Measurements from ENCODE around the gene EML1.

EML1 gene, protein sequence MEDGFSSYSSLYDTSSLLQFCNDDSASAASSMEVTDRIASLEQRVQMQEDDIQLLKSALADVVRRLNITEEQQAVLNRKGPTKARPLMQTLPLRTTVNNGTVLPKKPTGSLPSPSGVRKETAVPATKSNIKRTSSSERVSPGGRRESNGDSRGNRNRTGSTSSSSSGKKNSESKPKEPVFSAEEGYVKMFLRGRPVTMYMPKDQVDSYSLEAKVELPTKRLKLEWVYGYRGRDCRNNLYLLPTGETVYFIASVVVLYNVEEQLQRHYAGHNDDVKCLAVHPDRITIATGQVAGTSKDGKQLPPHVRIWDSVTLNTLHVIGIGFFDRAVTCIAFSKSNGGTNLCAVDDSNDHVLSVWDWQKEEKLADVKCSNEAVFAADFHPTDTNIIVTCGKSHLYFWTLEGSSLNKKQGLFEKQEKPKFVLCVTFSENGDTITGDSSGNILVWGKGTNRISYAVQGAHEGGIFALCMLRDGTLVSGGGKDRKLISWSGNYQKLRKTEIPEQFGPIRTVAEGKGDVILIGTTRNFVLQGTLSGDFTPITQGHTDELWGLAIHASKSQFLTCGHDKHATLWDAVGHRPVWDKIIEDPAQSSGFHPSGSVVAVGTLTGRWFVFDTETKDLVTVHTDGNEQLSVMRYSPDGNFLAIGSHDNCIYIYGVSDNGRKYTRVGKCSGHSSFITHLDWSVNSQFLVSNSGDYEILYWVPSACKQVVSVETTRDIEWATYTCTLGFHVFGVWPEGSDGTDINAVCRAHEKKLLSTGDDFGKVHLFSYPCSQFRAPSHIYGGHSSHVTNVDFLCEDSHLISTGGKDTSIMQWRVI

DNA sequence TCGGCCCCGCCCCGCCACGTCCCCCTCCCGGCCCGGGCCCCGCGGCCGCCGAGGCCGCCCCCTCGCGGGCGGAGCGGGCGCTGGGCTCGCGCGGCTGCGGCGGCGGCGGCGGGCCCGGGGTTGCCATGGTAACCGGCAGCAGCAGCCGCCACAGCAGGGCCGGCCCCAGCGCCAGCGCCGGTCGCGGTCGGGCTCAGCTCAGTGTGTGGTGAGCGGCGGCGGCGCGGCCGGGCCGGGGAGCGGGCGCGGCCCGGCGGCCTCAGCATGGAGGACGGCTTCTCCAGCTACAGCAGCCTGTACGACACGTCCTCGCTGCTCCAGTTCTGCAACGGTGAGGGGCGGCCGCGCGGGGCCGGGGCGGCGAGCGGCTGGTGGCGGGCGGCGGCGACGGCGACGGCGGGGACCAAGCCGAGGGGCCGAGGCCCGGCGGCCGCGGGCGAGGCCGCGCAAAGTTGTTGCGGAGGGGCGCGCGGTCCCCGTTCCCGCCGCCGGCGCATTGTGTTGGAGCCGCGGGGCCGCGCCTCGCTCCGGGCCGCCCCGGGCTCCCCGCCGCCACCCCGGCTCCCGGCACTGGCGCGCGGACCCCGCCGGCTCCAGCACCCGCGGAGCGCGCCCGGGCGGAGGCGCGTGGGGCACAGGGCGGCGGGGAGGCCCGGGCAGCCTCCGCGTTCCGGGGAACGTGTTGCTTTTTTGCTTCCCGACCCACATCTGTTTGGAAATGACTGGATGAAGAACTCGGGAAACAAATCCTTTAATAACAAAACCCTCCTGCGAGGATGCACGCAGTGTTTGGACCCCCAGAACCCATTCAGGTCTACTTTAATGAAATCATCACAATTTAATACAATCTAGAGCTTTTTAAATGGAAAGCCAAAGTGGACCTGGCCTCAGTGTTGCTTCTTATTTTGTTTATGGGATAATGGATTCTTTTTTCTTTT lies at the start of gene EML1:
Gene EML1, plus strand, starts transcription at position 201 of the 938 bp plus-strand sequence. Its CDS starts 64 bp downstream, at position 265.
- DNase-seq = peak; percentile 70 to 76

DNA sequence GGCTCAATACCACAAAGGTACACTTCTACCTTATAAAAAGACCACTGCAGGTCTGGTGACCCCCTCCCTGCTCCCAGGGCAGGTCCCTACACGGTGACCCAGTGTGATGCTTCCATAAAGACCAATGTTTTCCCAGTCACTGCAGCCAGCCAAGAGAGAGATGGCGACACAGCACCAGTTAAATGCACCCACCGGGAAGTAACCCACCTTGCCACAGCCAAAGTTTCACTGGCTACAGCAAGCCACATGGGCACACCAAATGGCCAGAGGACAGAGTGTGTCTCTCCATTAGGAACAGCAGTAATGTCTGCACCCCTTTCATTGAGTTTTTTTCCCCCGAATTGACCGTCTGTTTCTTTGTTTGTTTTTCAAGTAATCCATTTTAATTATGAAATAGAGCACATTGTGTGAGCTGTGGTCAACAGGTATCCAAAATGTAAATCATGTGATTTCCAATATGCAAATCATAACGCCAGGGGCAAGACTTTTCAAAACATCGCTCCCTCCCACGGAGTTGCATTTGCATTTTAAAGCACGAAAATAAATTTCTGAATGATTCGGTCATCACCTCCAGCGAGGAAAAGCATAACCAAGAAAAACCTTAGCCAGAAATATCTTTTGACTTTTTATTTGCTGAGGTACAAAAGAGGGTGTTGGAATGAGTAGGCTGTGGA lies 48.9 kb upstream of the EML1 start:
- no peak for DNase-seq

DNA sequence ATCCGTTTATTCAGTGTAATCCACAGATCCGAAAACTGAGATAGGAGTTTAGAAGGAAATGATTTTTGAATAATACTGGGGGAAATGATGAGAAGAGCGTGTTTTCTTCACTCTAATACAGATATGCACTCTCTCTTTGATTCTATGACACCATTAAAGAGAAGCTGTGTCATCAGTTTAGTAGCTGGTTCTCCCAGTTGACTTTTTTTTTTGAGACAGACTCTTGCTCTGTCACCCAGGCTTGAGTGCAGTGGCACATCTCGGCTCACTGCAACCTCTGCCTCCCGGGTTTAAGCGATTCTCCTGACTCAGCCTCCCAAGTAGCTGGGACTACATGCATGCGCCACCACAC lies 48.4 kb upstream of the EML1 start:
- no peak for DNase-seq

DNA sequence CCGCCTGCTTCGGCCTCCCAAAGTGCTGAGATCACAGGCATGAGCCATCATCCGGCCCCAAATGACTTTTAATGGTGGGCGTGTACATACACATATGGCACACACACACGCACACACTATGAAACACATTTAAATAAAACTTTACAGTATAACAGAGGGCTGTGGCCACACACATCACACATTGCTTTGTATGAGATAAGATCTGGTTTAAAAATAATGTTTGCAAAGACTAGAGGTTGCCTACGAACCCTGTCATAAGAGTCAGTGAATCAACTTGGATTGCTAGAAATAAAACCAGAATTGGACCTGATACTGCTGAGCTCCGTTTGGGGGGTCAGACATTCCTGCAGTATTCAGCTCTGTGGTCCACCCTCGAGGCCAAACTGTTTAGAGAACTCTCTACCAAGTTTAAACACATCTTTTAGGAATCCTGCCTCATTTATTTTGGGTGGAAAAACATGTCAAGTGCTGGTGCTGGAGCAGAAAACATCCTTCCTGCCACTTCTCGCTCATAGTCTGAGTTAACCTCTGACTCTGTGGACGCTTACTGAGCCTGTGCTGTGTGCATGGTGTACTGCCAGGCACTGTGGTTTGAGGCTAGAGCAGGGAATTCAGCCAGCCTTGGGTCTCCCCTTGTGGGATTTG lies 47.8 kb upstream of the EML1 start:
- DNase-seq = no peak

DNA sequence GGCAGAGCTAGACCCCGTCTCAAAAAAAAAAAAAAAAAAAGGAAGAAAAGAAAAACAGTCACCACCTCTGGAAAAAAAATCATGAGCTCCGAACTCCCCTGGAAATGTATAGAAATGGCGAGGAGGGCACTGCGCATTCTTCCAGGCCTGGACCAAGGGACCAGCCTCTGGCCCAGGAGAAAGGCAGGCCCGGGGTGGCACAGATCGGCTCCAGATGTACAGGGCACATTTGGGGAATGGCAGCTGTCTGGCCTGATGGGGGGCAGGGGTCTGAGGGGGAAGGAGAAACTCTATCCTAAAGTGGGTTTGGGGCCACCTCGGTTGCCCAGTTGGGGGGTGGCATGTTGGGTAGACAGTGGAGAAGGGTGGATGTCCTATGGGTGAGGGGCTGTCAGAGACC lies 46.0 kb upstream of the EML1 start:
- no peak for DNase-seq

DNA sequence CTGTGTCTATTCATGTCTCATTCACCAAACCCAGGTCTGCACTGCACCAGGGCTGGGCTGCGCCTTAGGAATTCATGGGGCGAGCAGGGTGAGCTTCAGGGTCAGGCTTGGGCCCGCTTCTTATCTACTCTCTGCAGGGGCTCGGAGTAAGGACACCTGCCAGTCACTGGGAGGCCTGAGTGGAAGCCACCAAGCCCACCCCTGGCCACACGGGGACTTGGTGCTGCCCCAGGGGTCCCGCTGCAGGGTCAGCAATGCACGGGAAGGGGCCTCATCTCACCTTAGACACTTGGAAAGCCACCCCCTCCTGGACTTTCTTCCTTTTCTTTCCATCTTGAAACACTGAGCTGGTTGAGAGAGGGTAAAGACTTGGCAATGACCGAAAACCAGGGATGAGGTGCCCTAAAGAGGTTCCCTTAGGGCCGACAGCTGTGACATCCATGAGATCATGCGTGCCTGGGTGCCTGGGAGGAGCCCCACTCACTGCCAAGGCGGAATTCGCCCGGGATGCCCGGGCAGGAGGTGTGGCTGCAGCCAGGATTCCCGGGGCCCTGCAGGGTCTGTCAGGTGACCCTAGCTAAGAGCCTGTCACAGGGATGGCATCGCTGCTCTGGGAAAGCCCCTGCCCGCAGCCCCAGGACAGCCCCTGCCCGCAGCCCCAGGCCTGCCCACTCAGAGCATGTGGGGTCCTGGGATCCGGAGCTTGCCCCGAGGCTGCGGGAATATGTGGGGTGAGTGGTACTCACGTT lies 45.5 kb upstream of the EML1 start:
- no peak for DNase-seq

DNA sequence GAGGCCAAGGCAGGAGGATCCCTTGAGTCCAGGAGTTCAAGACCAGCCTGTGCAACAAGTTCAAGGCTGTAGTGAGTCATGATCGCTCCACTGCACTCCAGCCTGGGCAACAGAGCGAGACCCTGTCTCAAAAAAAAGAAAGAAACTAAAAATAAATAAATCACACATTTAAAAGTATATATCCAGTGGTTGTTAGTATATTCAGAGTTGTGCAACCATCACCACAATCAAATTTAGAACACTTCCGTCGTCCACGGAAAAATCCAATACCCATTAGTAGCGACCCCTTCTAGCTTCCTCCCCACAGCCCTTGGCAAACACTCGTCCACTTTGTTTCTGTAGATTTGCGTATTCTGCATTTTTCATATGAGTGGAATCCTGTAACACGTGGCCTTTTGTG lies 44.7 kb upstream of the EML1 start:
- DNase-seq = no peak

DNA sequence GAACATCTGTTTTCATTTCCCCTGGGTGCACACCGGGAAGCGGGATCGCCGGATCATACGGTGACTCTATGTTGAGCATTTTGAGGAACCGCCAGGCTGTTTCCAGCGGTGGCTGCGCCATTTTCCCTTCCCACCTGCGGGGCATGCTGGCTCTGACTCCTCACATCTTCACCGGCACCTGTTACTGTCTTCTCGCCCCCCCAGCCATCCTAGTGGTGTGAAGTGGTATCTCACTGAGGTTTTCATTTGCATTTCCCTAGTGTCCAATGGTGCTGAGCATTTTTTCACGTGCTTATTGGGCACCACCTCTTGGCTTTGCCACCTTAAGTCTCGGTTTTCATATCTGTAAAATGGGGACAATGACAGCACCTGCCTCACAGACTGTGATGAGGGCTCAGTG lies 44.1 kb upstream of the EML1 start:
- no peak for DNase-seq

DNA sequence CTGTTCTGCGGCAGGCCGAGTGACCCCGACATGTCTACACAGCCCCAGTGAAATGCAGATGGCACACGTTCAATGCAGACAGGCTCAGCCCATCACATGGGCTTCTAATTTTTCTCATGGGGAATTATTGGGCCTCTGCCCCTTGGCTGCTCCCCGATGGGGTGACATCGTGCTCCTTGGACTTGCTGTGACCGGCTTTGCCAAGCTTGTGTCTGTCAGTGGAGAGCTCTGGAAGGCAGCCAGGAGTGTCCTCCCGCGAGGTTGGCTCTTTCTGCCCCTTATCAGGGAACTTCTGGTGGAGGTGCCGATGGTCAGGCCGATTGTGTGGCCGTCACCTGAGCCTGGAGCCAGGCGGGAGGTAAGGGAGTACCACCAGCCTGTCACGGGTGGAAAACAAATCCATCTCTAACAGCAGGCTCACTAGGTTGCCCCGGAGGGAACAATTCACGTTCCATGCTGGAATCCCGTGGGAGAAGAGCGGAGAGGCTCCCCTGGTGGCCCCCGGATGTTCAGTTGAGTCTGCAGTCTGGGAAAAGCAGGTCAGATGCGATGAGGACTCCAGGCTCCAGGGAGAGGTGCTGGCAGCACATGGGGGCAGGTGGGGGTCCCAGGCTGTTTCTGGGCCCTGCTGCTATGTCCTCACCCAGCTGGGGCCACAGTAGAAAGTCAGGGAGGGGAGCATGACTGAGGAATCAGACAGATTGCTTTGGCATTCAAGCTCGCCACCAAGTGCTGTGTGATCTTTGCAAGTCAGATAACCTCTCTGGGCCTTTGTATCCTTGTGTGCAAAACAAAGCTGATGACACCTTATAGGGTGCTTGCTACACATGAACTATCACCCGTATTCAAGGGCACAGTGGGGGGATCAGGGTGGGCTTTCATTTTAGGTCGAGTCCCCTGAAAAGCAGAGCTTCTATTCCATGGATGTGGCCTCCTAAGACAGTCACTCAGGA lies 43.2 kb upstream of the EML1 start:
- DNase-seq = no peak

DNA sequence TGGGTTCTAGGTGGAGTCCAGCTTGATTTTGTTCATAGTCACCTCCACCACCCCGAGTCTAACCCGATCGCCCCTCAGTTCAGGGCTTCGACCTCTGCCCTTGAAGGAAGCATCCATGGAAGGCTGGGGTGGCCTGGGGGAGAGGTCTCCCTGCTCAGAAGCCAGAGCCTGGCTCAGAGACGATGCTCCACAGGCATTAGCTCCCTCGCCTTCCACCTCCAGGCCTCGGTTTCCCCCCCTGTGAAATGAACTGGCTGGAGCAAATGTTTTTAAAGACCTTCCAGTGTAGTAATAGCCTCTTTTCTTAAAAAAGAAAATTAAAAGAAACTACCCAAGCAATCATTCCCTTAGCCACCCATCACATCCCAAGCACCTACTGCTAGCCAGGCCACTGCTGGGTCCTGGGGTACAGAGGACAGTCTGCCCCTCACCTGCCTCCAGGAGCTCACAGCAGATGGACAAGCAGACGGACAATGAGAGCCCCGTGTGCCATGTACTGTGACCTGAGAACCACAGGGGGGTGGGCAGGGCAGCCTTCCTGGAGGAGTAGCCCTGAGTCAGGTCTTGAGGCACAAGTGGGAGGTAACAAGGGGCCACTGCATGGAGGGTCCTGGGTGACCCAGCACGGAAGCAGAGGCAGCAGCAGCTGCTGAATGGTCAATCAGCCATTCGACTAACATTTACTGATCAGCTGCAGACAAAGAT lies 42.3 kb upstream of the EML1 start:
- DNase-seq = no peak

DNA sequence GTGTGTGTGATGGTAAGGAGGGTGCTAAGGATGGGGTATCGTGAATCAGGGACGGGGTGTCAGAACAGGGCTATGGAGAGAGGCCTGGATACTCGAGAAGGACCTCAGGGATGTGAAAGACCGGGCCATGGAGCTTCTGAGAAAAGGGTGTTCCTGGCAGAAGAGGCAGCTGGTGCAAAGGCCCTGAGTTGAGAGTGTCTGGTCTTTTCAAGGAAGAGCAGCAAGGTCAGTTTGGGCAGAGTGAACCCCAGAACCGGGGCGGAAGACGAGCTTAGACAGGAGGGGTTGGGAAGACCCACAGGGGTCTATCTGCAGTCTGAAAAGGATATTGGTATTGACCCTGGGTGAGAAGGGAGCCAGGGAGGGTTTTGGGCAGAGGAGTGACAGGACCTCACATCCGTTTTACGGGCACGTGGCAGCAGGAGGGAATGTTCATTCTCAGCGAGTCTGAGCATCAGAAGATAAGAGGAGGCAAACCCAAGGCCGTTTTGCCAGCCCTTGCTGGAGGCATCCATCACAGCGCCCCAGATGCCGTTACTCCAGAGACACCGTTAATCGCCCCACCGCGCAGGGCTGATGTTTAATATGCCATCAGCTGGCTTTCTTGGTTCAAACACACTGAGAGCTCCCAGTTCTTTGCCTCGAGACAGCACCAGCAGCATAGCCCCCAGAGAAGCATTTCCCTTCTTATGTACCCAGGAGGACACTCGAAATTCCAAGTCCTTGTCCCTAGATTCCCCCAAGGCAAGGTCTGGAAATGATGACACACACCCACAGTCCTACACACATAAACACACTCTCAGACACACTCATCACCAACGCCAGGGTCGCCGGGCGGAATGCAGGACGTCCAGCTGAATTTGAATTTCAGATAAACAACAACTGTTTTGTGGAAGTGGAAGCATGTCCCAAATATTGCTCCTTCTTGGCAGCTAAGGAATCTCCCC lies 41.4 kb upstream of the EML1 start:
- no peak for DNase-seq

DNA sequence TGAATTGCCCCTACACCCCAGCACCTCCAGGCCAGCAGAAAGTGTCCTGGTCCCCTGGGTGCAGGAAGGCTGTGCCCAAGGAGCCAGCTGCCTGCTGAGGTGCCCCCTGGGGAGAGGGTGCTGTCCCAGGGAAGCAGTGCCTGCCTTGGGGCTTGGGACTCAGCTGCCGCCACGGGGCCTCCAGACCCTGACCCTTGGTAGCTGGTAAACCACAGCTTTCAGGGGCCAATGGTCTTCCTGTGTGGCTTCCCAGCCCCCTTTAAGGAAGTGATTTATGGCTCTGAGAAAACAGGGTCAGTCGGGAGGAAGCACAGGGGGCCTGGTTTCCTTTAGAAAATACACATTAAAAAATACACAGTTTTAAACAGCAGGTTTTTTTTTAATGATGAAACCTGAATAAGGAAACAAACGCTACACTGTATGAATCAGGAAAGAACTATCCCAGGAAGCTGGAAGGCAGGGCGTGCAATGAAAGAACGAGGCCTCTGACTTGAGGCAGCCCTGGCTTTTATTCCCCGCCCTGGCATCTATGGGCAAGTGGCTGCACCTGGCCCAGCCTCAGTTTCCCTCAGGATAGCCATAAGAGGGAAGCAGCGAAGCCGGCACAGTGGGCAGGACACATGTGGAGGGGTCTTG lies 40.6 kb upstream of the EML1 start:
- DNase-seq = no peak

DNA sequence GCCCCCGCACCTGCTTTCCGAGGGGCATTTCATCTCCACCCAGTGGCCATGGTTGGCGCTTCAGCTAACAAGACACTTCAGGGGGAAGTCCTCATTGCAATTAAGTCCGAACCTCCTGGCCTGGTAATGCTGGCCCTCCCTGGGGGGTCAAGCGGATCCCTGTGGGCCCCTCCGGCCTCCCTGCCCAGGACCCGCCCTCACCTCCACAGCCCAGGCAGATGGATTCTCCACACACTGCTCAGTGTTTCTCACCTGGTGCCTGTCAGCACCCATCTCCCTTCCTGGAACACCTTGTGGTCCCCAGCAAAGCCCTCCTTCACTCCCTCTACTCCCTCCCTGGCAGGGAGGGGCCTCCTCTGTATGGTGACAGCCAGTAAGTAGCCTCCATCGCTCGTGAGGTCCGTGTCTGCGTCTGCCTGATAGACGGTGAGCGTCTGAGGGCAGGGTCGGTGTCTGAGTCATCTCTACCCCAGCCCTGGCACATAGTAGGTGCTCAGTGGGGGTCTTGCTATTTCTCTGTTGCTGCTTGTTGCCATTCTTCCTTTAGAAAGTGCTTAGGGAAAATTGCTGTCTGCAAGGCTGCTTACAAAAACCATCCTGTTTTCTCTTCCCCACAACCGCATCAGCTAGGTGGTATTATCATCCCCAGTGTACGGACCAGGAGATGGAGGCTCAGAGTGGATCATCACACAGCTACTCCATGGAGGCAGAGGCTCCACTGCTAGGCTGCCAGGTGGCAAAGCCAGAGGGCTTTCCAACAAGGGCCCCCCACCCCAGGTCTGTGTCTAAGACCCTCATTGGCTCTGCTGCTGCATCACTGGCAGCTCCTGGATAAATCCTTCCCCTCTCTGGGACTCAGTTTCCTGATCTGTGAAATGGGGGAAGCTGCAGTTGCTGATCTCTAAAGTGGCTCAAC lies 39.7 kb upstream of the EML1 start:
- no peak for DNase-seq

DNA sequence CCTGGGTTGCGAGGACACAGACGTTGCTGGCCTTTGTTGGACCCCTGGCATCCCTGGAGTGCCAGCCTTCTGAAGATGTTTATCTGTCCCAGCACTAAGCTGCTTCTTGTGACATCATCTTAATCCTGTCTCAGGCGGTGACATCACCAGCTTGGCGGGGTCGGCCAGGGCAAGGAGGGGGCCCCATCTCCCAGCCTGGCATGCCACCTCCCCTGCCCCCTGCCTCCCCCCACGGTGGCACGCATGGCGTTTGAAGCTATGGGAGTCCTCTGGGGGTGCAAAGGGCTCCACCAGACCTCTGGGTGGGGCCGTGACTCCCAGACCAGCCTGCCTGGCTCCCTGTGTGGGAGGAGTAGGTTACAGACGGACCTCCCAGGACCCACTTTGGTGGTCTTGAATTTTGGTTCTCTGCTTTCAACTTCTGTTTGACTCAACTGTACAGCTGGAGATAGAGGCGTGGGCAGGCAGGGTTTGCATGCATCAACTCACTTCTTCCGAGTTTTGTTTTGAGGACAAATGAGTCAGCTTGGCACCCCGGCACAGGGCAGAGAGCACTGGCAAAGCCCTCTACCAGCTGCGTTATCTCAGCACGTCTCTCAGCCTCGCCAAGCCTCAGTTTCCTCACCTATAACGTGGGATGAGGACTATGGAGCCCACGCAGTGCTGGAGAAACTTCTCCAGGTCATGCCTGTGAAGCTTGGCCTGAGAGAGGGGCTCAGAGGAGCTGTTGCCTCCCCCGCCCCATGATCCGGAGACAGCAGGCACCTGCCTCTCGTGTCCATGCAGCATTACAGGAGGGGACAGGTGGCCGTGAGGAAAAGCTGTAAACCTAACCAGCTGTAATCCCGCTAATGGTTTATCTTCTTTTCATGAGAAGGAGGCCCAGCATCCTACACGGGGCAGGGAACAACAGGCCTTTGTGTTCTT lies 38.8 kb upstream of the EML1 start:
- no peak for DNase-seq

DNA sequence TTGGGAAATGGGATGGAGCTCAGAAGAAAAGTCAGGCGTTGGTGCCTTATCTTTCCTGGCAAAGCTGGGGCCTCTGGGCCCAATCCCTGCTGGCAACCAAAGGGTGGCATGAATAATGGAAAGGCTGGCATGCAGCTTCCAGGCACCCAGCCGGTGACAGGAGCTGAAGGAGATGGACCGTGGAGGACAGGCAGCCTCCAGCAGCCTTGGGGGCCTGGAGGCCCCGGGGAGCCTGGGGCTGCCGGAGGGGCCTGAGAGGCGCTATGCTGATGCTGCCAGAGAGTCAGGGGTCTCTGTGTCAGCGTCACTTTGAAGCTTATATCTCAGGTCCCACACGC lies 38.2 kb upstream of the EML1 start:
- no peak for DNase-seq
